AG09309 (cell line): Measurements from ENCODE around the gene SERPINA6.

Source experiments
- DNase-seq: peaks from one replicate; pipeline ENCODE4 v3.0.0-alpha.2; 2010; ENCODE audit warnings: low read depth
- H3K4me3 ChIP-seq: 2 replicates; pipeline ENCODE4 v1.5.1; 2011; ENCODE audit warnings: mild to moderate bottlenecking, low read depth, low read length, moderate library complexity; ENCODE audit not compliant: control insufficient read depth
- CTCF ChIP-seq: IDR thresholded peaks from 2 replicates; pipeline ENCODE4 v1.5.1; 2011; ENCODE audit warnings: mild to moderate bottlenecking, low read depth, low read length, inconsistent platforms; ENCODE audit not compliant: insufficient read depth, control insufficient read depth; ENCODE audit errors: missing control alignments

The SERPINA6 gene

GRCh38 chr14:94337274-94337673, 14.1 kb upstream of the SERPINA6 start:
- TF ChIP-seq CTCF = no peak
- no peak overlapping the region for H3K4me3 ChIP-seq
- no peak for DNase-seq

DNA sequence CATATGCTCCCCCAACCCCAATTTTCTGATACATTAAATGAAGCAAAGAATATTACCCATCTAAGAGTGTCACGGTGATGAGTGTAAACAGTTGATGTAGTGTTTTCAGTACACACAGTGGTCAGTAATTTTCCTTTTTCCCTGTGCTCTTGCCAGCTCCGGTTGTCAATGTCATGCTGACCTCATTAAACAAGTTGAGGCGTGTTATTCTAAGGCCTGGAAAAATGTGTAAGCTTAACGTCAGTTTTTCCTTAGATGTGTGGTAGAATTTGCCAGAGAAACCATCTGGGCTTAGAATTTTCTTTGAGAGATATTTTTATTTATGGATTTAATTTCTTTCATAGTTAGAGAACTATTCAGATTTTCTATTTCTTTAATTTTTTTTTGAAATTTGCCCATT, 11.7 kb upstream of the SERPINA6 start:
- DNase-seq = no peak
- no peak for TF ChIP-seq CTCF
- H3K4me3 ChIP-seq = no peak overlapping the region

- TF ChIP-seq CTCF = no peak
- no peak for DNase-seq
- H3K4me3 ChIP-seq = no peak overlapping the region
Observed at GRCh38 chr14:94332587-94332986, 9.5 kb upstream of the SERPINA6 start.

DNA sequence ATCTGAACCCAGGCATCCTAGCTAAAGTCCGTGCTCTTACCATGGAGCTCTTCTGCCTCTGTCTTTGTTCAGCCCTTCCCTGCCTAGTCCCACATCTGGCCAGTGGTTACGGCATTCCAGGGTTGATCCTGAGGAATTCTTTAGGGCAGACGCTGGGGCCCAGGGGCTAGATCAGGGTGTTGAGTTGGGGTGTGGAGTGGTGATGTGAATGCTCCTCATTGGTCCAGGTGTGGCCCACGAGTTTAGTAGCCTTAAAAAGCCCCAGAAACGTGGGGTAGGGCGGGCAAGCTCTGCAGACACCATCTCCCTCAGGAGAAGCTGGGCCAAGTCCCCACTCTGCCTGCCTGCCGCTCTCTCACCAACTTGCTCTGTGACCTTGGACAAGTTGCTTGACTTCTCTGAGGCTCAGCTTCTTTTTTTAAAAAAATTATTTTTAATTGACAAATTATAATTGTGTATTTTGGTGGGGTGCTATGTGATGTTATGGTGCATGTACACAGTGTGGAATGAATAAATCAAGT, 9.0 kb upstream of the SERPINA6 start:
- no peak for DNase-seq
- no peak for TF ChIP-seq CTCF

DNA sequence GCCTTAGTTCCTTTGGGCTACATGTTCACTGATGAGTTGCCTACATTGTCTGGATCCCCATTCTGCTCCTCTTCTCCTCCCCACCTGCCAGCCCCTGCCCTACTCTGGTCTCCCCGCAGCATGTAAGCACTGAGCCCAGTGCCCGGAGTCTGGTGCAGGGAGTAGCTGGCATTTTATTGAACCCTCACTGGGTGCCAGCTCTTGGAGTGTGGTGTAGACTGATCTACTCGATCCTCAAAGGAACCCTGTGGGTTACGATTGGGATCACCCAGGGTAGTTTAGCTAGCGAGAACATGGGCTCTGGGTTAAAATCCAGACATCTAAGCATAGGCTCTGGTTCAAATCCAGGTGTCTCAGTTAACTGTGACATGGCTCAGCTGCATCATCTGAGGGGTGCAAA, 8.3 kb upstream of the SERPINA6 start:
- no peak for TF ChIP-seq CTCF
- no peak overlapping the region for H3K4me3 ChIP-seq
- DNase-seq = no peak

More for the DNA sequence above, 9.0 kb upstream of the SERPINA6 start:
- no peak overlapping the region for H3K4me3 ChIP-seq

DNA sequence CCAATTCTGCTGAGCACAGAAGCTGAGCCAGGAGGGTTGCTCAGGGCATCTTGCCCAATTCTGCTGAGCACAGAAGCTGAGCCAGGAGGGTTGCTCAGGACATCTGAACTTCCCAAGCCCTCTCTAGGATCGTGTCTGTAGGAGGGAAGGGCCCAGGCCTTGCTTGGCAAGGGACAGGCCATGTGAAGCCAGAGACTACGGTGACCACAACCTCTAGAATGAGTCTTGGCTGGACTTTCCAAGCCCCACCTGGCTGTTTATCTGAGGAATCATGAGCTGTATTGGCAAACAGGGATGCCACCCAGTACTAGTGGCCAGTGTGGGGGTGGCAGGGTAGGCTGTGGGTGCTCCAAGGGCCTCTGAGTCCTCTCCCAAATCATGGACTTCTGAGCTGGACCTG, 7.7 kb upstream of the SERPINA6 start:
- H3K4me3 ChIP-seq = no peak overlapping the region
- no peak for TF ChIP-seq CTCF
- no peak for DNase-seq

GRCh38 chr14:94330432-94330831, 7.3 kb upstream of the SERPINA6 start:
- TF ChIP-seq CTCF = no peak
- H3K4me3 ChIP-seq = no peak overlapping the region
- no peak for DNase-seq
